Activated naive CD4-positive, alpha-beta T cell treated with anti-CD3 and anti-CD28 coated beads, Interleukin-2, amount 50 U/mL, for 24 hours (primary cell): Measurements from ENCODE around the gene FCN2.
A peak's percentile ranks its signal among the peaks of the same experiment; 100 is the strongest.

ENCODE experiments used
- H3K27ac Mint-ChIP-seq: one replicate; pipeline ENCODE4 v1.8.0; 2021; ENCODE audit warnings: mild to moderate bottlenecking, mixed read lengths
- H3K27me3 Mint-ChIP-seq: one replicate; pipeline ENCODE4 v1.8.0; 2021; ENCODE audit warnings: mixed read lengths
- H3K36me3 Mint-ChIP-seq: one replicate; pipeline ENCODE4 v1.8.0; 2021; ENCODE audit warnings: mixed read lengths
- H3K4me1 Mint-ChIP-seq: one replicate; pipeline ENCODE4 v1.8.0; 2021; ENCODE audit warnings: mixed read lengths
- H3K4me3 Mint-ChIP-seq: one replicate; pipeline ENCODE4 v1.8.0; 2021; ENCODE audit warnings: mild to moderate bottlenecking, mixed read lengths
- H3K9me3 Mint-ChIP-seq: one replicate; pipeline ENCODE4 v1.8.0; 2021; ENCODE audit warnings: mixed read lengths

The FCN2 gene

DNA sequence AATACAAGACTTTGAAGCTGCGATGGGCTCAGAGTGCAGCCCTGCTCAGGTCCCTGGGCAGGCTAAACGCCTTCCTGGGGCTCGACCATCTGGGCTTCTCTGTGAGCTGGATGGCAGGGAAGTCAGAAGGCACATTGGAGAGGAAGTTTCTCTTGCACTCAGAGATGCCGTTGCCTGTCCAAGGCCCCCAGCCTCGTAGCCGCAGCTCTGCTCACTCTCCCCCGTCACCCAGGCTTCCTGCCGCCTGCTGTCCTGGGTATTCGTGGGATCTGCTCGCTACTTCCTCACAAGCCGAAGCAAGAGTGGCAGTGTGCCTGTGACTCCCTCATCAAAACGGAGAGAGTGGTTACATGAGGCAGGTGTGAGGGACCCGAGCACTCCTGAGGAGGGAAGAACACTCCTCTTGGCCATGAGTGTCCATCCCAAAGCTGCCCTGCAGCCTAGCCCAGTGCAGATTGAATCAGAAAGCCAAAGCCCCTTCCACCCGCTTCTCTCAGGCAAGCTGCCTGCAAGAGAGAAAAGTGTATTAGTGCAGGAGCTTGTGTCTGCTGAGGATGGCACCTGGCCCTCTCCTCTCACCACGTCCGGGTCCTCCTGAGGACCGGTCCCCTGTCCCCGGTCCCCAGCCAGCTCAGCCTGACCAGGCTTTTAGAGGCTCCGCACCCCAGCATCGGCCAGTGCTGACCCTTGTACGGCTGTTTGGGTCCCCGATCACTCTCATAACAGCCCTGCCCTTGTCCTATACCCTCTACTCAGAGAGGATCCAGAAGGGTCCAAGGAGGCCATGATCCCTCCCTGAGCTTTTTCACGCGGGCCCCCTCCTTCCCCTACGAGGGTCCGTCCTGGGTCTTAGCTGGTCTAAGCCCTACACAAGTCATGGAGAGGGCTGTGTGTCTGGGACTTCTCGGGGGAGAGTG is 7.3 kb downstream of the FCN2 start:
- Mint-ChIP-seq H3K27me3 (peaks cover 7% of the 10 kb centered on the region), H3K36me3 (no peaks in the 10 kb centered on the region), H3K27ac (no peak overlapping the region), H3K4me3 (no peak overlapping the region), H3K4me1 (no peaks in the 10 kb centered on the region), H3K9me3 (no peaks in the 10 kb centered on the region)

DNA sequence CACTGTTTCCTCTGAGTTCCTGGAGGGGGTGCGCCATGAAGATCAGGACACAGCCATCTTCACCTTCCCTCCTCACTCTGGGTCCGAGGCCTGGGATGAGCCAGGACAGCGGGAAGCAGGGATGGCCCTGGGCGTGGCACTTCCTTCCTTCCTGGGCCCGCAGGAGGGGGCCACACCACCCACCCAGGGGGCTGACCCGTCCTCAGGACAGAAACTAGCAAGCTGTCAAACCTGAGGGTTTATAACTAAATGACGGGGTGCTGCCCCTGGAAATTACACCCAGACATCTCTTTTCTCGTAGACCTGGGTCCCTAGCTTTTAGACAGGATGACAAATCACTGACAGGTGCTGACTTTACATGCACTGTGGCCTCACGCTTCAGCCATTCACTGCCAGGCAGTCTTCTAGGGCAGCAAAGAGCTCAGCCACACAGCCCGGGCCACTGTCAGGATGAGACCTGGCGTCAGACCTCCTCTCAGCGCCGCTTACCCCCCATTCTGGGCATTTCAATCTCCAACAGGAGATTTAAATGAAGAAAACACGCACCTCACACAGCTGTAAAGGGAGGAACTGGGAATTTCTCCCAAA is 8.1 kb downstream of the FCN2 start:
- peaks cover 7% of the 10 kb centered on the region for H3K27me3 Mint-ChIP-seq
- H3K4me1 Mint-ChIP-seq: no peaks in the 10 kb centered on the region
- no peak overlapping the region for H3K27ac Mint-ChIP-seq
- no peak overlapping the region for H3K4me3 Mint-ChIP-seq
- no peaks in the 10 kb centered on the region for H3K36me3 Mint-ChIP-seq
- H3K9me3 Mint-ChIP-seq: no peaks in the 10 kb centered on the region

DNA sequence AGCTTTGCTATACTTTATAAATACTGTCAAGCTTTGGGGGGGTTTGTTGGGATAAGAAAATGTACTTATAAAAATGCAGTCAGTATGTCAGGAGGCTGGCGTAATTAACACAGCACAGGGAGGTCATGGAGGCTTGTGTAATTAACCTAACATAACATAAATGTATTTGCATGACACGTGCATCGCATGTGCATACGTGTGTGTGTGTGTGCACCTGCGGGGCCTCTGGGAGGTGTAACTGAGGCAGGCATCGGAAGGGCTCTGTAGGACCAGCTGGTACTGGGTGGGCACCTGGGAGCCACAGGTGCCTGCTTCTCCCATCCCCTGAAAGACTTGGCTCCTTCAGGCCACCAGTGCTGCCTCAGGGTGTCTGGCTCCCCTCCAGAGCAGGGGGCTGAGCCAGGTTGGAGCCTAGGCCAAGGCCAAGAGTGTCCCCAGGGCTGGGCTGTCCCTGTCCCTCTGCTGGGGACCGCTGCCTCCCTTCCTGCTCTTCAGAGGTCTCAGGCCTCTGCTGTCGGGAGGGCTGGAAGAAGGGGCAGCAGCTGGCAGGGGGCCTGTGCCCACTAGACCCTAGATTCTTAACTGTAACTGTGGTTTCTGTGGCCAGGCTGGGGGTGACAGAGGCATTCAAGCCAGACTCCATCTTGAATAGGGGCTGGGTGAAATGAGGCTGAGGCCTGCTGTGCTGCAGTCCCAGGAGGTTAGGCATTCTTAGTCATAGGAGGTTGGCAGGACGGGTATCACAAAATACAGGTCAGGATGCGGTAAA is 9.0 kb downstream of the FCN2 start:
- Mint-ChIP-seq H3K36me3 (no peaks in the 10 kb centered on the region), H3K4me1 (no peaks in the 10 kb centered on the region), H3K4me3 (no peak overlapping the region), H3K9me3 (no peaks in the 10 kb centered on the region), H3K27me3 (peaks cover 7% of the 10 kb centered on the region), H3K27ac (no peak overlapping the region)

DNA sequence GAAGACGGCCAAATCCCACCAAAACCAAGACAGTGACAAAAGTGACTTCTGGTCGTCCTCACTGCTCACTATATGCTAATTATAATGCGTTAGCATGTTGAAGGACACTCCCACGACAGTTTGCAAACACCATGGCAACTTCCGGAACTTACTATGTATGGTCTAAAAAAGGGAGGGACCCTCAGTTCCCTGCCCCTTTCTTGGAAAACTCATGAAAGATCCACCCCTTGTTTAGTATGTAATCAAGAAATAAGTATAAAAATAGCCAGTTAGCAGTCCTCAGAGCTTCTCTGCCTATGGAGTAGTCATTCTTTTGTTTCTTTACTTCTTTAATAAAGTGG is 9.5 kb downstream of the FCN2 start:
- Mint-ChIP-seq H3K27ac (no peak overlapping the region), H3K4me3 (no peak overlapping the region), H3K27me3 (peaks cover 8% of the 10 kb centered on the region), H3K9me3 (peaks cover 2% of the 10 kb centered on the region), H3K36me3 (no peaks in the 10 kb centered on the region), H3K4me1 (no peaks in the 10 kb centered on the region)

DNA sequence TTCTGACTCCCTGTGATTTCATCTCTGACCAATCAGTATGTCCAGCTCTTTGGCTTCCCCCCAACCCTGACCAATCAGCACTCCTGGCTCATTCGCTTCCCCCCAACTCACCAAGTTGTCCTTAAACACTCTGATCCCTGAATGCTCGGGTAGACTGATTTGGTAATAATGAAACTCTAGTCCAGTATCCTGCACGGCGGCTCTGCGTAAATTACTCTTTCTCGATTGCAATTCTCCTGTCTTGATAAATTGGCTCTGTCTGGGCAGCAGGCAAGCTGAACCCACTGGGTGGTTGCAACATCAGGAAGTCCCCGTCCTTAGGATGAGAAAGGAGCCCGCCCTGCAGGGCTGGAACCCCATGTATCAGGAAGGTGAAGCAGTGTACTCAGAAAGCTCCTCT is 10.4 kb downstream of the FCN2 start:
- Mint-ChIP-seq H3K4me3 (no peak overlapping the region), H3K4me1 (no peaks in the 10 kb centered on the region), H3K36me3 (no peaks in the 10 kb centered on the region), H3K9me3 (peaks cover 5% of the 10 kb centered on the region), H3K27ac (no peak overlapping the region), H3K27me3 (peaks cover 10% of the 10 kb centered on the region)

DNA sequence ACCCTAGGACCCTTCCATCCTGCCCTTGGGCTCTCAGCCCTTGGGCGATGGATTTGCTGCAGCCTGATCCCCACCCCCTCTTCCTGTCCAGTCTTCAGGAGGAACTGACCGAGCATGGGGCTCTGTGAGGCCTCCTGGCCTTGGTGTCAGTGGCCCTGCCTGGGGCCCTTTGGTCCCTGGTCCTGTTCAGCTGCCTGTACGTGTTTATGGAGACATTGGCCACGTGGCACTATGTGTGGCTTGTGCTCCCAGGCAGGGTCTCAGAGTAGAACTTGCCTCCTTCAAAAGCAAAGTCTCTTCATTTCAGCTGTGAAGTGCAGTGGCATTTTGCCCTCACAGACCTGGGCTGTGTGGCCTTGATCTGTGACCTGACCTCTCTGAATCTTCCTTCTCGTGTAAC is 11.1 kb downstream of the FCN2 start:
- Mint-ChIP-seq H3K4me3 (no peak overlapping the region), H3K4me1 (no peaks in the 10 kb centered on the region), H3K36me3 (no peaks in the 10 kb centered on the region), H3K27ac (no peak overlapping the region), H3K27me3 (peaks cover 8% of the 10 kb centered on the region), H3K9me3 (peaks cover 5% of the 10 kb centered on the region)

DNA sequence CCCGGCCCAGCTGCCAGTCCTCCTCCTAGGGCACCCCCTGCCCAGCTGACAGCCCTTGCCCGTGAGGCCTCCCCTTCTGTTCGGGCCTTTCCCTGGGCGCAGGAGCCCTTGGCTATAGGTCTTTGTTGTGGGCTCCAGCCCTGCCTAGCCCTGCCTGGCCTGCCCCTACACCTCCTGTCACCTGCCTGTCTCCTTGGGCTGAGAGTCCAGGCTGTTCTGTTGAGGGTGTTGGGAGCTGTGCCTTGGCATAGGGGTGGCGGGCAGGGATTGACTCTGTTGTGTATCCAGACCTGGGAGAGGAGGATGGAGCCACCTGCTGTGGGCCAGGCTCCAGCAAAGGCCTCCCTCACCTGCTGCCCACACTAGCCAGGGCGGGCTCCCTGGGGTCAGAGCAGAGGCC is 11.6 kb downstream of the FCN2 start:
- Mint-ChIP-seq H3K36me3 (no peaks in the 10 kb centered on the region), H3K27me3 (peaks cover 9% of the 10 kb centered on the region), H3K9me3 (peaks cover 5% of the 10 kb centered on the region), H3K4me3 (no peak overlapping the region), H3K4me1 (no peaks in the 10 kb centered on the region), H3K27ac (no peak overlapping the region)

DNA sequence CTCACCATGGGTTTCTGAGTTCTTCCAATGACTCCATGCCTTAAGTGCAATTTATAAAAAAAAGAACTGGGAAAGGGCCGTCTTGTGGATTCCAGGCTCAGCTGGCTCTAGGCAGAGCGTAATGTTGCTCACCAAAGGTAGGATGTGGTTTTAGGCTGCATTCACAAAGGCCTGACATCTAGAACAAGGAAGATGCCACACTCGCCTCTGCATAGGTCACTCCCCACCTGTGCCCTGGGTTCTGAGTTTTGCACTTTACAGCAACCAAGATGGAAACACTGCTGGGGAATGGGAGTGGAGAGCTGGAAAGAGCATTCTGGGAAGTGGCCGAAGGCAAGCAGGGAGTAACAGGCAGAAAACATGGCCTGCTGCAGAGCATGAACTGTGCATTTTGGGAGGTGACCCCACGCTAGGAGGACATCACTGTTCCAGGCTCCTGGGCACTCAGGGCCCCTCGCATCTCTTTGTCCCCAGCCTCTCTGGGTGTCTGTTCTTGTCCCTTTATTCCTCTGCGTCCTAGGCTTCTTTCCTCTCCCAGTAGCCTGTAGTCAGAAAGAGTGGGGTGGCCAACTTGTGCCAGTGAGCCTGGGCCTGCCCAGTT is 12.3 kb downstream of the FCN2 start:
- Mint-ChIP-seq H3K4me3 (no peak overlapping the region), H3K4me1 (no peaks in the 10 kb centered on the region), H3K27me3 (peaks cover 11% of the 10 kb centered on the region), H3K9me3 (peaks cover 5% of the 10 kb centered on the region), H3K36me3 (no peaks in the 10 kb centered on the region), H3K27ac (peak overlapping the region; percentile 51)

DNA sequence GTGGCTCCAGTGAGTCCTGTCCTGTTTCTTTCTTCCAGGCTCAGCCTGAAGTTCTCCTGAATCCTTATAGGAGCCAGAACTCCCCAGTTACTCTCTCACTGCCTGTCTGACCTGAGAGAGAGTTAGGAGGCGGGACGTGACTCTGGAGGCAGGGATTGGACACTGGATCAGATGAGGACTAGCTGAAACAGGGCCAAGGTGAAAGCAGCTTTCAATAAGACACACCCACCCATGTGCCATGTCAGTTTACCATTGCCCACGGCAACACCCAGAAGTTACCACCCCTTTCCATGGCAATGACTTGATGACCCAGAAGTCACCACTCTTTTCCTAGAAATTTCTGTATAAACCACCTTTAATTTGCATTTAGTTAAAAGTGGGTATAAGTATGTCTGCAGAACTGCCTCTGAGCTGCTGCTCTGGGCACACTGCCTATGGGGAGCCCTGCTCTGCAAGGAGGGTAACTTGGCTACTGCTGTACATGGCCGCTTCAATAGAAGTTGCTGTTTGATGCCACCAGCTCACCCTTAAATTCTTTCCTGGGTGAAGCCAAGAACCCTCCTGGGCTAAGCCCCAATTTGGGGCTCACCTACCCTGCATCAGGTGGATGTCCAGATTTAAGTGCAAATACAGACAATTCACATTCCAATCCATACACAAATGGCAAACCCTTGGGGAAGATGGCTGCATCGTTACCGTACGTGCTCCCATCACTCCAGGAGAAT is 13.7 kb downstream of the FCN2 start:
- Mint-ChIP-seq H3K4me1 (no peaks in the 10 kb centered on the region), H3K9me3 (peaks cover 9% of the 10 kb centered on the region), H3K36me3 (no peaks in the 10 kb centered on the region), H3K27ac (no peak overlapping the region), H3K4me3 (no peak overlapping the region), H3K27me3 (peaks cover 13% of the 10 kb centered on the region)

DNA sequence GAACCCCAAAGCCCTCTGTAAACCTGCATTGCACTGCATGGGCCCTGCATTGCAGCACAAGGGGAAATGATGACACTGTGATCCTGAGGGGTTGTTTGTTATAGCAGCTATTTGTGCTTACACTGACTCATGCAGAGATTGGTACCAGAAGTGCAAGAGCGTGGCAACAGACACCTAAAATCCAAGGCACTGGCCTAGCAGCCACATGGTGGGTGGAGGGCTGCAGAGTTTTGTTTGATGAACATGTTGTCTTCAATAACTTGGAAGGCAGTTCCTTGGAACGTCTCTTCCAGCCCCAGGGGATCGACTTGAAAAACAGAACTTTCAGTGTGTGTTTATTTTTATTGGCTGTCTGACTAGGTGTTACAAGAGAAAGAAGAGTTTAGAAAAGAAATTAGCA is 14.5 kb downstream of the FCN2 start:
- no peak overlapping the region for H3K4me3 Mint-ChIP-seq
- H3K36me3 Mint-ChIP-seq: no peaks in the 10 kb centered on the region
- no peaks in the 10 kb centered on the region for H3K4me1 Mint-ChIP-seq
- peaks cover 12% of the 10 kb centered on the region for H3K27me3 Mint-ChIP-seq
- H3K27ac Mint-ChIP-seq: no peak overlapping the region
- peaks cover 13% of the 10 kb centered on the region for H3K9me3 Mint-ChIP-seq

DNA sequence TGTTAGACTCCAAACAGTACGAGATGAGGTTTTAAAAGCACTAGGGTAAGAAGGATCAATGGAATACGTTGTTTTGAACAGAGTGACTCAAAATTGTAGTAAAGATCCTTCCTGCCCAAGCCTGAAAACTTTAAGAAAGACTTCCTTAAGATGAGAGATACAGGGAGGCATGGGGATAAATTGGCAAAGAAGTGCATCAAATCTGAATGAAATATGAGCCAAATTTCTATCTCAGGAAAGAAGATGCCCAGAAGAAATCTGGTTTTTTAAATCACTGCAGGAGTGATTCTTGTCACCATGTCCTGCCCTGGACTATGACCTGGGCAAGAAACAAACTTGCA is 14.9 kb downstream of the FCN2 start:
- Mint-ChIP-seq H3K27ac (no peak overlapping the region), H3K27me3 (peaks cover 12% of the 10 kb centered on the region), H3K36me3 (no peaks in the 10 kb centered on the region), H3K4me3 (no peak overlapping the region), H3K9me3 (peaks cover 18% of the 10 kb centered on the region), H3K4me1 (no peaks in the 10 kb centered on the region)

DNA sequence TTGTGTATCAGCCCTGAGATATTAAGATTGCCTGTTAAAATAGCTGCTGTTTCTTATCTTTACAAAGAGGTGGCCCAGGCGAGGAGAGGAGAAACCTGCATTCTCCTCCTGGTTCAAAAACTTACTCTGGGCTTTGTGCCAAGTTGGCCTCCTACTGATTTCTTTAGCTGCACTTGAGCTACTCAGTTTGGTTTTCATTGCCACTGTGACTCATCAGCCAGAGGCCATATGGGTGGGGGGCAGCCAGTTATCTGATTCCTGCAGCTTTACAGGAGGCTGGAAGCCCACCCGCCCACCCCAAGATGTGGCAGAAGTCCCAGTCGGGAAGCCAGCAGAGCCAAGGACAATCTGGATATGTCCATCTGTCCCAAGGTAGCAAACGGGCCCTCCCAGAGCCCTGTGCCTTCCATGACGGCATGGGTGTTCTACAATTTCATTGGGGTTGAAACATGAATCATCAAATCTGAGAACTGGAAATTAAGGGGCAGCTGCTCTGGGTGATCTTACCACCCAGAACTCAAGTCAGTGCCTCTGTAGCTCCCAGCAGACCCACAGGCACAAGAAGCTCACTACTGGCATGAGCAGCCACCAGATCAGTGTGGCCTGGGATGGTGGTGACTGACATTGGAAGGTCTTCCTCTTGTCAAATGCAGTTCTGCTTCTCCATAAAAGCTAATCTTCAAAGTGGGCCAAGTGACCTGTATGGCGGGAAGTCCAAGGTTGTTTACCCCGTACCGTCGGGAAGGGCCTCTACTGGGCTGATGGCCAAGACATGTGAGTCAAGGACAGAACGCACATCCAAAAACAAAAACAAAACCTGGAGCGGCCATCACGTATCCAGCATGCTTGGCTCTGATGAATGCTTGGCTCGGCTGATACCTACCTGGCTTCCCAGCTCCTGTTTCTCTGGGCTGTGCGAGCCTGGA is 15.6 kb downstream of the FCN2 start:
- Mint-ChIP-seq H3K27ac (no peak overlapping the region), H3K4me3 (no peak overlapping the region), H3K9me3 (peaks cover 18% of the 10 kb centered on the region), H3K27me3 (peaks cover 12% of the 10 kb centered on the region), H3K36me3 (no peaks in the 10 kb centered on the region), H3K4me1 (no peaks in the 10 kb centered on the region)

DNA sequence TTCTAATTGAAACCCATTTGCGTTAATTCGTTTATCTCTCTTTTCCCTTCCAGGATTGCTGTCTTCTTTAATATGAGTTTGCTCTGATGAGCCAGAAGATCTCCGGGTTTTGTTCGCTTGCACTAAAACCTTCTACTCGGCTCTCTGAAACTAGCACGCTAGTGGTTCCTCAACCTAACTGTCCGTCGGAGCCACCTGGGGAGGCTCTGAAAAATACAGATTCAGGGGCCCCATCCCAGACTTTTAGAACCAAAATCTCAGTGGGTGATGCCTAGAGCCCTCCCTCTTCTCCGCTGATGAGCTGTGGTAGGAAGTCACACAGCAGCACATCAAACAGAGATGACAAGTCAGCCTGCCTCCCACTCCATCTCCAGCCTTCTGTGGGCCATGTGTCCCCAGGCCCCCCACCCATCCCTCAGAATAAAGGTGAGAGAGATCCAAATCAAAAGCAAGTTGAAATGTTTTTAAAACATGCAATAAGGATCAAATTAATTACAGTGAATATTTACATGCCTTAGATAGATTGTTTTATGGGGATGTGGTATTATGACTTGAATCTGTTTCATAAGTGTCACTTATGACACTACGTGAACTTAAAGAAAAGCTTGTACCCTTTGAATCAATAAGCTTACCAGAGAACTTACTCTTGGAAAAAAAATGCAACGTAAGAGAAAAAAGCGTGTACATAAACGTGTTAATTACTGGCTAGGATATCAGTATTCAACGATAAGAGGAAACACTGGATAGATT is 16.4 kb downstream of the FCN2 start:
- H3K36me3 Mint-ChIP-seq: no peaks in the 10 kb centered on the region
- H3K4me3 Mint-ChIP-seq: no peak overlapping the region
- no peak overlapping the region for H3K27ac Mint-ChIP-seq
- peaks cover 18% of the 10 kb centered on the region for H3K9me3 Mint-ChIP-seq
- no peaks in the 10 kb centered on the region for H3K4me1 Mint-ChIP-seq
- peaks cover 11% of the 10 kb centered on the region for H3K27me3 Mint-ChIP-seq

DNA sequence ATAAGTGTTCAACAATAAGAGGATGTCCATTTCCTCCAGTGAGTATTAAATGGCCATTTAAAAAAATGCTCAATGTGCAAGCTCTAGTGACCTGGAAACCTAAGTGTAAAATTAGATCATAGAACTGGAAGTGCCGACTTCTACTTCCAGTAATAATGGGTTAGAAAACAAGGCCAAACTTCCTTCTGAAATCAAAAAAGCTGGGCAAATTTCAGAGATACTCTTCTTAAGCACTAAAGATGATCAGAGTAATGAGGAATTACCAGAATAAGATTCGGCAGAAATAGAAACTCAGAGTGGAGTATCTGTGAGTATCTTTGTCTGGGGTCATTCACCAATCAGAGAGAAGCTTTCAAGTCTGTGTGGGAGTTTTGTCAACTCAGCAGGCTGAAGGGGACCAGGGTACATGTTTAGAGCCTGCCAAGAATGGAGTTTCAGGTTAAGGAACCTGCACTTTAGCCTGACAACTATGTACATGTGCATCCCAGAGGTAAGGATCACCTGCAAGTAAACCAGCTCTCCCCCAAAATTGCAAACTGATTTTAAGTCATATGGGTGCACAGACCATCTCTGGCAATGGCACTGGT is 17.1 kb downstream of the FCN2 start:
- peaks cover 18% of the 10 kb centered on the region for H3K9me3 Mint-ChIP-seq
- no peaks in the 10 kb centered on the region for H3K4me1 Mint-ChIP-seq
- H3K27me3 Mint-ChIP-seq: peaks cover 12% of the 10 kb centered on the region
- H3K36me3 Mint-ChIP-seq: no peaks in the 10 kb centered on the region
- H3K4me3 Mint-ChIP-seq: no peak overlapping the region
- H3K27ac Mint-ChIP-seq: no peak overlapping the region
